Epithelial cell of esophagus (primary cell): ENCODE data around the gene SMIM22.

ENCODE experiments used
- DNase-seq: peaks from one replicate; pipeline ENCODE4 v3.0.0; 2010; ENCODE audit warnings: low read depth
- H3K4me3 ChIP-seq: 2 replicates; pipeline ENCODE4 v1.5.1; 2011; ENCODE audit warnings: mild to moderate bottlenecking, low read length, control low read depth
- TF ChIP-seq, protein P1 (sequence below): IDR thresholded peaks from 2 replicates; pipeline ENCODE4 v1.5.1; 2011; ENCODE audit warnings: low read depth, mild to moderate bottlenecking, low read length, control low read depth, inconsistent platforms; ENCODE audit not compliant: insufficient read depth; ENCODE audit errors: missing control alignments

The SMIM22 gene

GRCh38 chr16:4788489-4788889 lies 6.7 kb upstream of the SMIM22 start:
- no peak for DNase-seq
- TF ChIP-seq, protein P1, sequence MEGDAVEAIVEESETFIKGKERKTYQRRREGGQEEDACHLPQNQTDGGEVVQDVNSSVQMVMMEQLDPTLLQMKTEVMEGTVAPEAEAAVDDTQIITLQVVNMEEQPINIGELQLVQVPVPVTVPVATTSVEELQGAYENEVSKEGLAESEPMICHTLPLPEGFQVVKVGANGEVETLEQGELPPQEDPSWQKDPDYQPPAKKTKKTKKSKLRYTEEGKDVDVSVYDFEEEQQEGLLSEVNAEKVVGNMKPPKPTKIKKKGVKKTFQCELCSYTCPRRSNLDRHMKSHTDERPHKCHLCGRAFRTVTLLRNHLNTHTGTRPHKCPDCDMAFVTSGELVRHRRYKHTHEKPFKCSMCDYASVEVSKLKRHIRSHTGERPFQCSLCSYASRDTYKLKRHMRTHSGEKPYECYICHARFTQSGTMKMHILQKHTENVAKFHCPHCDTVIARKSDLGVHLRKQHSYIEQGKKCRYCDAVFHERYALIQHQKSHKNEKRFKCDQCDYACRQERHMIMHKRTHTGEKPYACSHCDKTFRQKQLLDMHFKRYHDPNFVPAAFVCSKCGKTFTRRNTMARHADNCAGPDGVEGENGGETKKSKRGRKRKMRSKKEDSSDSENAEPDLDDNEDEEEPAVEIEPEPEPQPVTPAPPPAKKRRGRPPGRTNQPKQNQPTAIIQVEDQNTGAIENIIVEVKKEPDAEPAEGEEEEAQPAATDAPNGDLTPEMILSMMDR, result no peak
- H3K4me3 ChIP-seq, result no peak overlapping the region

GRCh38 chr16:4788910-4789309 lies 6.3 kb upstream of the SMIM22 start:
- TF ChIP-seq, protein P1, result no peak
- DNase-seq, result no peak

GRCh38 chr16:4790261-4790660 lies 4.9 kb upstream of the SMIM22 start:
- DNase-seq, result no peak
- no peak overlapping the region for H3K4me3 ChIP-seq
- TF ChIP-seq, protein P1, result no peak

More at GRCh38 chr16:4788910-4789309, 6.3 kb upstream of the SMIM22 start:
- H3K4me3 ChIP-seq, result no peak overlapping the region

GRCh38 chr16:4790871-4791270 lies 4.3 kb upstream of the SMIM22 start:
- no peak overlapping the region for H3K4me3 ChIP-seq
- TF ChIP-seq, protein P1, result no peak
- DNase-seq, result no peak

- no peak for DNase-seq
- TF ChIP-seq, protein P1, result no peak
- no peak overlapping the region for H3K4me3 ChIP-seq
Observed at GRCh38 chr16:4792951-4793513, 2.1 kb upstream of the SMIM22 start.

DNA sequence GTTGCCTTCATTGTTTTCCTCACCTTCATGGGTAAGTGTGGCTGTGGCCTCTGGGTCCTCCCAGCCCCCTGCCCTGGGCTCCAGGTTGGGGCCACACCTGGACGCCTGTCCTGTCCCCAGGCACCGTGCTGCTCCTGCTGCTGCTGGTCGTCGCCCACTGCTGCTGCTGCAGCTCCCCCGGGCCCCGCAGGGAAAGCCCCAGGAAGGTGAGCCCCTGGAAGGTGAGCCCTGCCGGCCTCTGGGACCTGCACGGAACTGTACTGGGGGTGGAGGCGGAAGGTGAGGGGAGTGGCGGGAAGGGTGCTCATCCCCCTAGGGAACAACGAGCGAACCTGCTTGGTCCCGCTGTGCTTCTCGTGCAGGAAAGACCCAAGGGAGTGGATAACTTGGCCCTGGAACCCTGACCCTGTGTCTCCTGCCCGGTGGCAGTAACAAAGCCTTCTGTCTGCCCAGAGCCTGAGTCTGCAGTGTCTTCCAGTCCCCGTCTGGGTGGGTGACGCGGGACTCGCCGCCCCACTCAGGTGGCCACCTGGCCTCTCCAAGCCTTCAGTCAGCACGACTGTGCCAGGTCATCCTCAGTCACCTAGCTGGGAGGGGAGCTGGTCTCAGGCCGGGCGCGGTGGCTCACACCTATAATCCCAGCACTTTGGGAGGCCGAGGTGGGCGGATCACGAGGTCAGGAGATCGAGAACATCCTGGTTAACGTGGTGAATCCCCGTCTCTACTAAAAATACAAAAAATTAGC lies 831 bp downstream of the SMIM22 start:
- TF ChIP-seq, protein P1, result no peak
- no peak for DNase-seq

More for the DNA sequence above, 831 bp downstream of the SMIM22 start:
- H3K4me3 ChIP-seq, result peak overlapping the region; percentile 11
